Fibroblast of the conjunctiva (primary cell): ENCODE results near the gene SORCS2.

Source experiments
- DNase-seq: peaks from one replicate; pipeline ENCODE4 v3.0.0-alpha.2; 2010; ENCODE audit warnings: low read depth

Gene SORCS2

GRCh38 chr4:7377223-7377865, 185.0 kb downstream of the SORCS2 start:
- DNase-seq: no peak

DNA sequence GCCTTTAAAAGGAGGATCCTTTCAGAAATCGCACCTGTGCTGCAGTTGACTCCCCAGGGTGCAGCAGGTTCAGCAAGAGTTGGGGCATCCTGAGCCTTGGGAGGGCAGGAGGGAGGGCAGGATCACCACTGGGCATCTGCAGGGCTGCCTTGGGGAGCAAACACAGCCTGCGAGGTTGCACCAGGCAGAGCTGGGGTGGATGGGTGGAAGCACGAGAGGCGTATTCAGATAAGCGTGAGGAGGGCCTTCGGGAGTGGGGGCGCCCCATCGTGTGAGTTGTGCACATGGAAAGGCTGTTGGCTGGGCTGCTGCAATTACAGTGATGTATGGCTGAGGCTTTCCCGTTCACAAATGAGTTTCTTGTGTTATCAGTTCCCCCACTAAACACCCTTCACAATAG, 186.8 kb downstream of the SORCS2 start:
- DNase-seq: no peak

DNA sequence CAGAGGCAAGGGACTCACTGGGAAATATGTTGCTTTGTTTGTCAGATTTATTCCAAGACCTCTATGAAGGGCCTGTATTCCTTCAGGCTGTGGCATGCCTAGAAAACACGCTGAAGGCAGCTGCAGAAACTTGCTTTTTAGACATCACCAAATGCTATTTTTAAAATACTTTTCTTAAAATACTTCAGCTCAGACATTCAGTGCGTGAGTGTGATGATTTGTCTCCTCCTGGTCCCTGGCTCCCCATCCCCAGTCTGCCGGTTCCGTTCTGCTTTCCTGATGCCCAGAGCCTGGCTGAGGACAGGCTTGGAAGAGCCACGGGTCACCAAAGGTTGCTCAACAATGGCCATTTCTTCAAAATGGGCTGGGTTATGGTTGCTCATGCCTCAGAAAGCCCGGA, 187.4 kb downstream of the SORCS2 start:
- DNase-seq: no peak

DNA sequence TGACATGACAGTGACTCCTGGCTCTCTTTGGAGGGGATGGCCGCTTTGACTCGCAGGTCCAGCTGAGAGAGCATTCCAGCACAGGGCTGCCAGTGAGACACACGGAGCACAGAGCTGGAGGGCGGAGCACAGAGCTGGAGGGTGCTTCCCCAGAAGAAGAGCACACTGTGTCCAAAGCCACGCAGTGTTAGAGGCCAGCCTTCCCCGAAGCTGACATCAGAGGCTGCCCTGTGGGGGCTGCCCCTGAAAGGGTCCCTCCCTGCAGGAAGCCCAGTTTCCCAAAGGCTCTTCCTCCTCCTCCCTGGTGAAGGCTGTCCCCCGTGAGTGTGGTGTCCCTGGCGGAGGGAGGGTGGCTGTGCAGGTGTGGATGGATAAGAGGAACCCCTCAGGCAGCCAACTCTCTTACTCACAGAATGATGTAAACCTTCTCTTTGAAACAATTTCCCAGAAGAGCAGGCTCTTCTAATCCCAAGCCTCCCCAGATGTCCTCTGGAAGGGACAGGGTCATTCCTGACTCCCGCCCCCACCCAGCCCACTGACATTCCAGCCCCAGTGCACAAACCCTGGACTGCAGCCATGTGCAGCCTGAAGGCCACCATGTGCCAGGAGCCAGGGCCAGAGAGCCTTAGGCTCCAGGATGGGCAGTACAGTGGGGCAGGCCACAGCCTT, 189.0 kb downstream of the SORCS2 start:
- DNase-seq: no peak

- DNase-seq: no peak
Measured at GRCh38 chr4:7381890-7382633, 189.7 kb downstream of the SORCS2 start.

DNA sequence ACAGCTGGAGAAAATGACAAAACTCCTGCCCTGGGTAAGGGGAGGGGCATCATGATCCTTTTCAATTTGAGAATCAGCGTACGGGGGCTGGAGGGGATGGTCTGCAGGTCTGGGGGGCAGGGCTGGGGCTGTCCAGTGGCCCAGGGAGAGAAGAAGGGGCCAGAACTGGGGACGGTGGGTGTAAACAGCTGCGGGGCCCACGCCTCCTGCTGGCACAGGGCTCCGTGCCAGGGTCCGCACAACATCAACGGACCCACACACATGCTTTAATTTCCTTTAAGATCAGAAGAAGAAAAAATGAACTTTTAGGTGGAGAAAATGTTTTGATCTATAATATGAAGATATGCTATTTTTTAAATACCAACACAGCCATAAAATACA, 190.3 kb downstream of the SORCS2 start:
- no peak for DNase-seq

- DNase-seq: no peak
Measured at GRCh38 chr4:7383266-7383665, 190.9 kb downstream of the SORCS2 start.

DNA sequence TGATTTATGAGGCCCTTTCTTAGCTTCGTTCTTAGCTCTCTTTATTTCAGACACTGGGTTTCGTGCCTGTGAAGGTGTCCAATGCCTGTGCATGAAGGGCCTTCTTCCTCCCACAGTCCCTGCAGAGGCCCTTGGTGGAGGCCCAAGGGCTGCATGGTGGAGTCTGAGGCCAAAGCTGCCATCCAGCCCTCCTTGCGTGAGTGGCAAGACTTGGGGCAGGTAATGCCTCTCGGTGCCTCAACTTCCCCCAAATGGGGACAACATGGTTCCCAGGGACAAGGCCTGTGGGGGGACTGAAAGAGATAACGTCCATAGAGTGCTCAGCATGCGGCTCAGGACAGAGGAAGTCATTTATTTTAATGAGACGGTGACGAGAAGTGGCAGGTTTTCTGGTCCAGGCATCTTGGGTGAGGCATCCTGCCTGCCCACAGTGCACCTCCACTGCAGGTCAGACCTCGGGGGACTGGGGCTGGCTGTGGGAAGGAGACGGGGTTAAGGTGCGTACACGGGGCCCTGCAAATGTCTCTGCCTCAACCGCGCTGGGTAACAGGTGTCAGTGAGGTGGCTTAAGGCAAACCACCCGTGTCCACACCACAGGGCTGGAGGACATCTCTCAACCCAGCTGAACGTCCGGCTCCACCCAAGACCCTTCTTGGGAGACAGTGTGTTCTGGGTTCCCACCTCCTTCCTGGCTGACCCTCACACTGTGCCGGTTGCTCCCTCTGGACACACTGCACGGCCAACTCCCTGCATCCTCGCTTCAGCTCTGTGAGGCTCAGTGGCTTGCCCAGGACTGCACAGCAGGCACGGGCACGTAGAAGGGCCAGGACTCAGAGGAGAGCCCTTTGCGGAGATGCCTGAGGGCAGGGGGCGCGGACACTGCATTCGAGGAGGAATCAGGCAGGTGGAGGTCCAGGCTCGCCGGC, 191.9 kb downstream of the SORCS2 start:
- no peak for DNase-seq

DNA sequence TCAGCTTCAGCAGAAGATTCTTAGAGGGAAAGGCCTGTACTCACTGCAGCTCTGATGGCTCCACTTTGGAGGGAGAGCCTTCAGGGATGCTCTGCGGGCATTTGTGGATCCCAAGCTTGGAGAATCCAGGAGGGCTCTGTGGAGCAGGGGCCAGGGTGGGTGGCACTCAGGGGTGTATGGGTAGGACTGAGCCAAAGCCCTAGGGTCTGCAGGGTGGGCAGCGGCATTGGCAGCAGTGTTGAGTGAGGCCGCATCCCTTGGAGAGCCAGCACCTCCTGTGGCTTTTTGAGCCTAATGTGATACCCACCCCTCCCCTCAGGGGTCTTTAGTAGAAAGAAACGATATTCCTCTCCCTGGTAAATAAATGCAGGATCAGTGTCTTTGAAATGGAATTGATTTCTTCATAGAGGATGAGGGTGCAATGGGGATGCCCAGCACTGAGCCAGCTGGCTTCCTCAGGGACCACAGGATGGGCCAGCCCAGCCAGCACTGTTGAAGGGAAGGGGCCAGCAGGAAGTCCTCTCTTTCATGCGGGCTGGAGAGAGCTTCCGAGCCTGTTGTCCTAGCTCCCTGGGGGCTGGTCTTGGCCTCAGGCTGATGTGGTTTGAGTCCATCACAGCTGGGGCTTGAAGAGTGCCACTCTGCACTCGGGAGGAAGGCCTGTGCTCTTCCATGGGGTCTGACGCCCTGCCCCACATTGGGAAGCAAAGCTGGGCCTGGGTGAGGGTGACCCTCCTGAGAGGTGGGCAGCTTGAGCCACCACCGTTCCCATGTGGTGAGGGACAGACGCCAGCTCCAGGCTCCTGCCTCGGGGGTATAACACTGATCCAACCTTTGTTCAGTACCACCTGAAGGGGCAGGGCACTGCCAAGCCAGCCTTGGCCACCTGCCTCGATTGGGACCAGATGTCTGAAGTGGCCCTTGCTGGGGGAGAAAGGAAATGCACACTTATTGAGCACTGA, 192.9 kb downstream of the SORCS2 start:
- no peak for DNase-seq

- no peak for DNase-seq
Measured at GRCh38 chr4:7387925-7388324, 195.6 kb downstream of the SORCS2 start.

DNA sequence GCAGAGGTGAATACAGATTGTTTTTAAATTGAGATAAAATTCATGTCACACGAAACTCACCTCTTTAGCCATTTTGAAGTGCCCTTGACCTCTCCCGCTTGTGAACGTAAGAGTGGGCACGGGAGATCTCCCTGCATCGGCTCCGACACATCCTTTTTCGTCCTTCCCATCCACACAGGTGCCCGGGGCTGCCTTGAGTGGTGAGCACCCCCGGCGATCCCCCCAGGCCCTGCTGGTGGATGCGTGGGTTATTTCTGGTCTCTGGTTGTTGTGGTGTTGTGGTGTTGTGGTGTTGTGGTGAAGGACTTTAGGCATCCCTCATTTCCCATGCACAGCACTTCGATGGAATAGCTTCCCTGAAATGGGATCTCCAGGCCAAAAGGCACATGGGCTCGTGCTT, 196.3 kb downstream of the SORCS2 start:
- DNase-seq: no peak

DNA sequence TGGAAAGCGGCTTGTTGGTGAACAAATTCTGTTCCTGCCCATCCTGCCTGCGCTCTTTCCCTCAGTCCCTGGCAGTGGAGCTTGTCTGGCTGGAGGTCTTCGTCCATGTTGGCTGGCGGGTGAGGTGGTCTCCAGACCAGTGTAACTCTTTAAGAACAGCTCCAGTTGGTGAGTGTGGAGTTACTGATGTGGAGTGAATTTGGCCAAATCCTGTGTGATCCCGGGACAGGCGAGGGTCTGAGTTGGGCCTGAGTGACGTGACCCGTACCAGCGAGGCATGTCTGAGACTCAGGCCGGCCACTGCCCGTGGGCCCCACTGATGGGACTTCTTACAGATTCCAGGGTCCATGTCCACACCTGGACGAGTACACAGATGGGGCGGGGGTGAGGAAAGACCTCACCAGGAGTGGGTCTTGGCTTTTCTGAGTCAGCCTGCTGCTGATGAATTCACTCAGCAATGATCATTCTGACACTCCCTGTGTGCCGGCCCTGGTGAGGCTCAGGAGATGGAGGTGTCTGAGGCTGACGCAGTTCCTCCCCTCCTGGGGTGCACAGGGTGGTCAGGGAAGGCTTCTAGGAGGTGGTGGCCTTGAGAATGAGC, 196.9 kb downstream of the SORCS2 start:
- no peak for DNase-seq

- DNase-seq: no peak
Measured at GRCh38 chr4:7389719-7390118, 197.4 kb downstream of the SORCS2 start.

GRCh38 chr4:7390336-7390735, 198.0 kb downstream of the SORCS2 start:
- DNase-seq: no peak

DNA sequence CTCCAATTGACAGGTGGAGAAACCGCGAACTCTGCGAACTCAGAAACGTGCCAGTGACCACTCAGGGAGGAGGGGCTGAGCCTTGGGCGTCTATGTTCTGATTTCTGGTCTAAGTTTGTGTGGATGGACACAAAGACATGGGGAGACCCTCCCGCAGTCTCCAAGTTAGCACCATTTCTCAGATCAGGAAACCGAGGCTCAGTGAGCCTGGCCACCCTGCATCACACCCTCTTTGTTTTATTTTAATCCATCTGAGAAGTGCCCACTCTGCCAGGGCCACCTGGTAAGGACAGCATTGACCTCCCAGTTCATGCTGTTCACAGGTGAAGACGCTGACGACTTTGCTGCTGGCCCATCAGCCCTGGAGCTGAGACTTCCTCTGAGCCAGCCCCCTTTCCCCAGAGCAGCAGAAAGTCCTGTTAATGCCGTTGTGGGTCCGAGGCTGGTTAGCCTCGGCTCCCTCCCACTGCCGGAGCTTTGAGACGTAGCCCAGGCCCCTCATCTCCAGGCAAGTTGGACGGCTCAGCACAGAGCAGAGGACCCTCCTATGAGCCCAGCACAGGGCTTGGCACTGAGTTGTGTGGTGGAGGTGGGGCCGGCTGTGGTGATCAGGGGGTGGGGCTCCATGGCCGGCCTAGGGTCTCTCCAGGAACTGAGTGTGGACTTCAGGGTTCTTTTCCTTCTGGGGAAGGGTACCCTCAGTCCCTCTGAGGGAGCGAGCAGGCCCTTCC, 198.7 kb downstream of the SORCS2 start:
- no peak for DNase-seq

GRCh38 chr4:7391637-7392437, 199.5 kb downstream of the SORCS2 start:
- no peak for DNase-seq

DNA sequence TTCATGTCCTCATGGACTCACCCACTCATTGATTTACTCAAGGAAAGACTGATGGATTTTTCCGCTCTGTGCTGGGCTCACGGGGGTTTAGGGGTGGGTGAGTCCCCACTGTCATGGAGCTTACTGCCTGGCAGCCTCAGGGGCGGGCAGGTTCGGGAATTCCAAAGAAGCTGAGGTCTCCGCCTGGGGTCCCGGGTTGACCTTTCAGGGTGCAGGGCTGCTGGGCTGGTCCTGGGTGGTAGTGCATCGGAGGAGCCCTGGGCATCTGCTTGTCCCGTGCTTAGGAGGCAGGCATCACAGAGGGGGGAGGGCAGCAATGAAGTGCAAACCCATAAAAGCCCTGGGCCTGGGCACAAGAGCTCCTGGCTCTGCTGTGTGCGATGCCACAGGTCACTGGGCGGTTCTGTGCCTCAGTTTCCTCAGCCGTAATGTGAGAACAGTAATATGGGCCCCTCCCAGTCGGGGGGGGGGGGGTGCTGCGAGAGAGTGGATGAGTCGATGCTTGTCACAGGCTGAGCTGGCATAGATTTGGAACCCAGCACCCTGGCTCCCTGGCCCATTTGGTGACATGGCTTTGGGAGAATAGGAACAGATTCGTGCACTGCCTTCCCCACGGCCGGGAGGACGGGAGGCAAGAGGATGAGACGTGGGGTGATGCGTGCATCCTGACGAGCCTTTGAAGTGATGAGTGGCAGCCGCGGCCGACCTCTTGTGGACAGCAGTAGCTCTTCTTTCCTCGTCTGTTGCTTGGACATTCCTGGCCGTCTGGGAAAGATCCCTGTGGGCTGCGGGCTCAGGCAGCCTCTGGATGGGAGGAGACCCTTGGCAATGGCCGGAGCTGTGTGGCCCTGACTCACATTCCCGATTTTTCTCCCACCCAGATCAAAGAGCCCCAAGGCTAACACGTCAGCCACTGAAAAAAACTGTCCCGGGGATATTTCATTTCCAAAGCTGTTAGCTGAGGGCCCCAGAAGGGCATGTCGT, 200.4 kb downstream of the SORCS2 start:
- no peak for DNase-seq
